ENCODE results near the gene CCL5.
A peak's percentile ranks its signal among the peaks of the same experiment; 100 is the strongest.

Gene CCL5

GRCh38 chr17:35907691-35908090 lies 27.5 kb upstream of the CCL5 start:
- no peak for DNase-seq (ENCODE audit: low read depth in 1 of 2, low spot score in 1 of 2)
- Histone ChIP-seq H3K27ac (replicated peaks) (no peak overlapping the region), H3K27me3 (ENCODE audit: insufficient read depth, poor library complexity, severe bottlenecking) (no peaks in the 10 kb centered on the region), H3K4me3 (replicated peaks; ENCODE audit: insufficient read depth, low read length) (no peak overlapping the region)
- TF ChIP-seq POLR2AphosphoS5 (IDR thresholded peaks at IDR 0.05; ENCODE audit: low read depth) (no peak), GABPA (IDR thresholded peaks at IDR 0.05; ENCODE audit: low read depth) (no peak), SPI1 (IDR thresholded peaks at IDR 0.05; ENCODE audit: borderline replicate concordance, low read depth) (no peak), REST (IDR thresholded peaks at IDR 0.05; ENCODE audit: insufficient replicate concordance, low read depth) (no peak)

- no peaks in the 10 kb centered on the region for H3K27me3 ChIP-seq (ENCODE audit: insufficient read depth, poor library complexity, severe bottlenecking)
- no peak overlapping the region for H3K27ac ChIP-seq (replicated peaks)
- no peak for DNase-seq (ENCODE audit: low read depth in 1 of 2, low spot score in 1 of 2)
- TF ChIP-seq REST (IDR thresholded peaks at IDR 0.05; ENCODE audit: insufficient replicate concordance, low read depth) (no peak), GABPA (IDR thresholded peaks at IDR 0.05; ENCODE audit: low read depth) (no peak), SPI1 (IDR thresholded peaks at IDR 0.05; ENCODE audit: borderline replicate concordance, low read depth) (no peak), CTCF (IDR thresholded peaks at IDR 0.05; ENCODE audit: insufficient read depth, low read length) (no peak), POLR2AphosphoS5 (IDR thresholded peaks at IDR 0.05; ENCODE audit: low read depth) (no peak)
- no peak overlapping the region for H3K4me3 ChIP-seq (replicated peaks; ENCODE audit: insufficient read depth, low read length)
These were observed 26.9 kb upstream of the CCL5 start for GRCh38 chr17:35906926-35907637.

- Histone ChIP-seq H3K27me3 (ENCODE audit: insufficient read depth, poor library complexity, severe bottlenecking) (no peaks in the 10 kb centered on the region), H3K4me3 (replicated peaks; ENCODE audit: insufficient read depth, low read length) (no peak overlapping the region), H3K27ac (replicated peaks) (no peak overlapping the region)
- TF ChIP-seq GABPA (IDR thresholded peaks at IDR 0.05; ENCODE audit: low read depth) (no peak), POLR2AphosphoS5 (IDR thresholded peaks at IDR 0.05; ENCODE audit: low read depth) (no peak), CTCF (IDR thresholded peaks at IDR 0.05; ENCODE audit: insufficient read depth, low read length) (no peak), SPI1 (IDR thresholded peaks at IDR 0.05; ENCODE audit: borderline replicate concordance, low read depth) (no peak), REST (IDR thresholded peaks at IDR 0.05; ENCODE audit: insufficient replicate concordance, low read depth) (no peak)
- DNase-seq (ENCODE audit: low read depth in 1 of 2, low spot score in 1 of 2): peak in 1 of 2 experiments; percentile 6
These were observed 26.2 kb upstream of the CCL5 start for GRCh38 chr17:35906191-35906925.
